K562 (cell line): Measurements from ENCODE around the gene APC2. TPM values are rescaled to one million over a fixed set of nuclear protein-coding genes. Genes with fewer than 3 reads are reported as not detected.

Source experiments
- CC2D1A ChIP-seq: fragments of 450-650 bp; IDR thresholded peaks from 2 replicates; pipeline ENCODE4 v1.6.1; 2017; ENCODE audit warnings: mild to moderate bottlenecking
- FUS ChIP-seq: fragments of 200-400 bp; formaldehyde crosslinking; optimal IDR thresholded peaks from 2 replicates; pipeline ENCODE3; 2017; ENCODE audit warnings: low read depth, low read length
- GABPB1 ChIP-seq: sonication (generic); formaldehyde crosslinking; IDR thresholded peaks from 2 replicates; pipeline ENCODE4 v1.8.0; 2022; ENCODE audit warnings: mild to moderate bottlenecking, missing genetic modification reagents
- GATAD2B ChIP-seq: fragments of 450-650 bp; IDR thresholded peaks from 2 replicates; pipeline ENCODE4 v1.6.1; 2017; ENCODE audit warnings: mild to moderate bottlenecking, borderline replicate concordance
- MTA2 ChIP-seq: fragments of 450-650 bp; IDR thresholded peaks from 2 replicates; pipeline ENCODE4 v1.6.1; 2016; ENCODE audit warnings: low read depth
- MYNN ChIP-seq, 2 experiments: sonication (generic); formaldehyde crosslinking in 1 of 2; IDR thresholded peaks; 2 replicates each; pipeline versions ENCODE4 v1.5.0 to v1.6.1; 2016 to 2020; ENCODE audit warnings: antibody characterized with exemption in 1 of 2, missing genetic modification reagents in 1 of 2
- POLR2AphosphoS5 ChIP-seq: IDR thresholded peaks from 2 replicates; pipeline ENCODE4 v1.6.1; 2011; ENCODE audit warnings: mild to moderate bottlenecking, low read depth, low read length, moderate library complexity; ENCODE audit not compliant: control insufficient read depth, insufficient read depth
- SRSF1 ChIP-seq: fragments of 200-400 bp; formaldehyde crosslinking; IDR thresholded peaks from 2 replicates; pipeline ENCODE4 v1.6.1; 2017; ENCODE audit warnings: mild to moderate bottlenecking, low read depth, low read length, moderate library complexity
- XRCC3 ChIP-seq: fragments of 450-650 bp; IDR thresholded peaks from 2 replicates; pipeline ENCODE4 v1.6.1; 2017; ENCODE audit warnings: mild to moderate bottlenecking, moderate library complexity
- ZNF133 ChIP-seq: fragments of 250-450 bp; sonication (Bioruptor Pico); IDR thresholded peaks from 2 replicates; pipeline ENCODE4 v1.4.0; 2020; ENCODE audit warnings: mild to moderate bottlenecking
- ZNF444 ChIP-seq: fragments of 250-450 bp; sonication (Bioruptor Pico); IDR thresholded peaks from 2 replicates; pipeline ENCODE4 v1.4.0; 2020; ENCODE audit warnings: mild to moderate bottlenecking, moderate library complexity
- ZNF584 ChIP-seq: fragments of 200-800 bp; sonication (Bioruptor generic); IDR thresholded peaks from 2 replicates; pipeline ENCODE4 v1.6.1; 2016; ENCODE audit warnings: low read depth, mild to moderate bottlenecking, missing genetic modification characterization, missing compliant biosample characterization
- polyA plus RNA-seq, 8 experiments: library from polyadenylated mRNA; depleted of rRNA in 4 of 8; stranded (reverse) in 5 of 8; unstranded in 3 of 8; fragments of >200 nt; fragmentation: Nextera tagmentation in 2 of 8; fragmentation: Illumina TruSeq in 1 of 8; extraction: Ambion mirVana in 2 of 8; extraction: Trizol in 1 of 8; gene quantifications; 2 replicates each; pipeline versions ENCODE4 v1.2.1 to v1.2.3, GENCODE V29; 2011 to 2014; ENCODE audit warnings: inconsistent platforms in 1 of 8, missing spikeins in 1 of 8
- total RNA-seq, 7 experiments: library from RNA; depleted of rRNA in 6 of 7; stranded (reverse); fragments of >200 nt in 6 of 7; fragmentation: Illumina TruSeq in 2 of 7; extraction: Trizol in 2 of 7; gene quantifications; 2 replicates each; pipeline versions ENCODE4 v1.2.1 to v1.2.3, GENCODE V29; 2011 to 2021; ENCODE audit warnings: low replicate concordance in 1 of 7
- TF ChIP-seq, protein P1 (sequence below), 3 experiments: fragments of 200-800 bp in 1 of 3; fragments of 250-450 bp in 1 of 3; fragments of 450-650 bp in 1 of 3; sonication (Bioruptor Pico) in 1 of 3; sonication (Bioruptor generic) in 1 of 3; formaldehyde crosslinking in 1 of 3; IDR thresholded peaks; 2 replicates each; pipeline versions ENCODE4 v1.6.1 to v1.8.0; 2016 to 2022; ENCODE audit warnings: mild to moderate bottlenecking in 2 of 3, missing genetic modification characterization in 2 of 3, missing compliant biosample characterization in 1 of 3, moderate library complexity in 1 of 3
- TF ChIP-seq, protein P2 (sequence below): sonication (generic); formaldehyde crosslinking; IDR thresholded peaks from 2 replicates; pipeline ENCODE4 v1.5.0; 2020; ENCODE audit warnings: missing genetic modification reagents
- TF ChIP-seq, protein P3 (sequence below): fragments of 450-650 bp; IDR thresholded peaks from 2 replicates; pipeline ENCODE4 v1.6.1; 2017; ENCODE audit warnings: antibody characterized with exemption, mild to moderate bottlenecking
- TF ChIP-seq, protein P4 (sequence below): sonication (generic); formaldehyde crosslinking; IDR thresholded peaks from 2 replicates; pipeline ENCODE4 v1.8.0; 2022; ENCODE audit warnings: mild to moderate bottlenecking, missing genetic modification reagents, borderline replicate concordance

The APC2 gene
- total and polyA plus RNA-seq, 9 of the 15 experiments (the other 6 are each of a cell fraction or from before 2014, with no cell fraction given), result 0.01 to 0.40 (median 0.05) TPM; not detected in 3

DNA sequence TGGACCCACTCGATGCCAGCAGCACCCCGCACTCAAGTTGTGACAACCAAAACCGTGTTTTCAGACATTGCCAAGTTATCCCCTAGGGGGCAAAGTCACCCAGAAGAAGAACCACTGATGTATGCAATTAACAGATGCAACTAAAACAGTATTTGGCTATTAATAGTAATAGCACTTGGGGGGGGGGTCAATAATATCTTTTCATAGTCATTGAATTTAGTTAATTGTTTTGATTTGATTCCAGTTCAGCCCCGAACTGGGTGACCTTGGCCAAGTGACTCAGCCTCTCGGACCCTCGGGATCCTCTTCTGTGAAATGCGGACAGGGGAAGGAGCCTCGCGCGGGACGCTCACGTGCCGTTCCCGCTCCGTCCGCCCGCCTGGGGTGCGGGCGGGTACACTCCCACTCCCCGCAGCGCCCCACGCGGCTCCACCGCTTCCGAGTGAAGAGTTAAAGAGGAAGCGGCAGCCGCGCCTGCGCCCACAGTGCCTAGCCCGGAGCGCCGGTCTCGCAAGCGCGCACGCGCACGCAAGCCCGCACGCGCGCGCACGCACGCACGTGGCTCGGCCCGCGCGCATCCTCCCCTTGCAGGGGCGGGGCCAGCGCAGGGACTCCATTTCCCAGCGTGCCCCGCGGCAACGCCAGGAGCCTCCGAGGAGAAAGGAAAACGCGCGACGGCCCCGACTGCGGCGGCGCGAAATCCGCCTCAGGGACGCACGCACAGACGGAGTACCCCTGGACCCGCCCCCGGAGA is 43.0 kb upstream of the APC2 start (continued):
- TF ChIP-seq, protein P1, sequence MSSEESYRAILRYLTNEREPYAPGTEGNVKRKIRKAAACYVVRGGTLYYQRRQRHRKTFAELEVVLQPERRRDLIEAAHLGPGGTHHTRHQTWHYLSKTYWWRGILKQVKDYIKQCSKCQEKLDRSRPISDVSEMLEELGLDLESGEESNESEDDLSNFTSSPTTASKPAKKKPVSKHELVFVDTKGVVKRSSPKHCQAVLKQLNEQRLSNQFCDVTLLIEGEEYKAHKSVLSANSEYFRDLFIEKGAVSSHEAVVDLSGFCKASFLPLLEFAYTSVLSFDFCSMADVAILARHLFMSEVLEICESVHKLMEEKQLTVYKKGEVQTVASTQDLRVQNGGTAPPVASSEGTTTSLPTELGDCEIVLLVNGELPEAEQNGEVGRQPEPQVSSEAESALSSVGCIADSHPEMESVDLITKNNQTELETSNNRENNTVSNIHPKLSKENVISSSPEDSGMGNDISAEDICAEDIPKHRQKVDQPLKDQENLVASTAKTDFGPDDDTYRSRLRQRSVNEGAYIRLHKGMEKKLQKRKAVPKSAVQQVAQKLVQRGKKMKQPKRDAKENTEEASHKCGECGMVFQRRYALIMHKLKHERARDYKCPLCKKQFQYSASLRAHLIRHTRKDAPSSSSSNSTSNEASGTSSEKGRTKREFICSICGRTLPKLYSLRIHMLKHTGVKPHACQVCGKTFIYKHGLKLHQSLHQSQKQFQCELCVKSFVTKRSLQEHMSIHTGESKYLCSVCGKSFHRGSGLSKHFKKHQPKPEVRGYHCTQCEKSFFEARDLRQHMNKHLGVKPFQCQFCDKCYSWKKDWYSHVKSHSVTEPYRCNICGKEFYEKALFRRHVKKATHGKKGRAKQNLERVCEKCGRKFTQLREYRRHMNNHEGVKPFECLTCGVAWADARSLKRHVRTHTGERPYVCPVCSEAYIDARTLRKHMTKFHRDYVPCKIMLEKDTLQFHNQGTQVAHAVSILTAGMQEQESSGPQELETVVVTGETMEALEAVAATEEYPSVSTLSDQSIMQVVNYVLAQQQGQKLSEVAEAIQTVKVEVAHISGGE (CRISPR knock-in tag; IDR thresholded peaks at IDR 0.05), result peak in 1 of 3 experiments; percentile 93; a peak in 2 of 6 replicates
- TF ChIP-seq GATAD2B (peak; percentile 88; the same call in 1 of the 2 replicates), MTA2 (no peak), SRSF1 (no peak), ZNF133 (CRISPR knock-in tag) (no peak), ZNF584 (CRISPR knock-in tag) (peak; percentile 94), CC2D1A (no peak), POLR2AphosphoS5 (peak; percentile 11; the same call in 1 of the 2 replicates), ZNF444 (CRISPR knock-in tag) (no peak), MYNN (IDR thresholded peaks at IDR 0.05) (no peak), MYNN (CRISPR knock-in tag; IDR thresholded peaks at IDR 0.05) (no peak), GABPB1 (peak; percentile 66), FUS (peak; percentile 56), XRCC3 (no peak)
- TF ChIP-seq, protein P2, sequence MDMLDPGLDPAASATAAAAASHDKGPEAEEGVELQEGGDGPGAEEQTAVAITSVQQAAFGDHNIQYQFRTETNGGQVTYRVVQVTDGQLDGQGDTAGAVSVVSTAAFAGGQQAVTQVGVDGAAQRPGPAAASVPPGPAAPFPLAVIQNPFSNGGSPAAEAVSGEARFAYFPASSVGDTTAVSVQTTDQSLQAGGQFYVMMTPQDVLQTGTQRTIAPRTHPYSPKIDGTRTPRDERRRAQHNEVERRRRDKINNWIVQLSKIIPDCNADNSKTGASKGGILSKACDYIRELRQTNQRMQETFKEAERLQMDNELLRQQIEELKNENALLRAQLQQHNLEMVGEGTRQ (CRISPR knock-in tag), result peak; percentile 65
- TF ChIP-seq, protein P3, sequence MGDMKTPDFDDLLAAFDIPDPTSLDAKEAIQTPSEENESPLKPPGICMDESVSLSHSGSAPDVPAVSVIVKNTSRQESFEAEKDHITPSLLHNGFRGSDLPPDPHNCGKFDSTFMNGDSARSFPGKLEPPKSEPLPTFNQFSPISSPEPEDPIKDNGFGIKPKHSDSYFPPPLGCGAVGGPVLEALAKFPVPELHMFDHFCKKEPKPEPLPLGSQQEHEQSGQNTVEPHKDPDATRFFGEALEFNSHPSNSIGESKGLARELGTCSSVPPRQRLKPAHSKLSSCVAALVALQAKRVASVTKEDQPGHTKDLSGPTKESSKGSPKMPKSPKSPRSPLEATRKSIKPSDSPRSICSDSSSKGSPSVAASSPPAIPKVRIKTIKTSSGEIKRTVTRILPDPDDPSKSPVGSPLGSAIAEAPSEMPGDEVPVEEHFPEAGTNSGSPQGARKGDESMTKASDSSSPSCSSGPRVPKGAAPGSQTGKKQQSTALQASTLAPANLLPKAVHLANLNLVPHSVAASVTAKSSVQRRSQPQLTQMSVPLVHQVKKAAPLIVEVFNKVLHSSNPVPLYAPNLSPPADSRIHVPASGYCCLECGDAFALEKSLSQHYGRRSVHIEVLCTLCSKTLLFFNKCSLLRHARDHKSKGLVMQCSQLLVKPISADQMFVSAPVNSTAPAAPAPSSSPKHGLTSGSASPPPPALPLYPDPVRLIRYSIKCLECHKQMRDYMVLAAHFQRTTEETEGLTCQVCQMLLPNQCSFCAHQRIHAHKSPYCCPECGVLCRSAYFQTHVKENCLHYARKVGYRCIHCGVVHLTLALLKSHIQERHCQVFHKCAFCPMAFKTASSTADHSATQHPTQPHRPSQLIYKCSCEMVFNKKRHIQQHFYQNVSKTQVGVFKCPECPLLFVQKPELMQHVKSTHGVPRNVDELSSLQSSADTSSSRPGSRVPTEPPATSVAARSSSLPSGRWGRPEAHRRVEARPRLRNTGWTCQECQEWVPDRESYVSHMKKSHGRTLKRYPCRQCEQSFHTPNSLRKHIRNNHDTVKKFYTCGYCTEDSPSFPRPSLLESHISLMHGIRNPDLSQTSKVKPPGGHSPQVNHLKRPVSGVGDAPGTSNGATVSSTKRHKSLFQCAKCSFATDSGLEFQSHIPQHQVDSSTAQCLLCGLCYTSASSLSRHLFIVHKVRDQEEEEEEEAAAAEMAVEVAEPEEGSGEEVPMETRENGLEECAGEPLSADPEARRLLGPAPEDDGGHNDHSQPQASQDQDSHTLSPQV, result peak; percentile 81; the same call in 1 of the 2 replicates
- TF ChIP-seq, protein P4, sequence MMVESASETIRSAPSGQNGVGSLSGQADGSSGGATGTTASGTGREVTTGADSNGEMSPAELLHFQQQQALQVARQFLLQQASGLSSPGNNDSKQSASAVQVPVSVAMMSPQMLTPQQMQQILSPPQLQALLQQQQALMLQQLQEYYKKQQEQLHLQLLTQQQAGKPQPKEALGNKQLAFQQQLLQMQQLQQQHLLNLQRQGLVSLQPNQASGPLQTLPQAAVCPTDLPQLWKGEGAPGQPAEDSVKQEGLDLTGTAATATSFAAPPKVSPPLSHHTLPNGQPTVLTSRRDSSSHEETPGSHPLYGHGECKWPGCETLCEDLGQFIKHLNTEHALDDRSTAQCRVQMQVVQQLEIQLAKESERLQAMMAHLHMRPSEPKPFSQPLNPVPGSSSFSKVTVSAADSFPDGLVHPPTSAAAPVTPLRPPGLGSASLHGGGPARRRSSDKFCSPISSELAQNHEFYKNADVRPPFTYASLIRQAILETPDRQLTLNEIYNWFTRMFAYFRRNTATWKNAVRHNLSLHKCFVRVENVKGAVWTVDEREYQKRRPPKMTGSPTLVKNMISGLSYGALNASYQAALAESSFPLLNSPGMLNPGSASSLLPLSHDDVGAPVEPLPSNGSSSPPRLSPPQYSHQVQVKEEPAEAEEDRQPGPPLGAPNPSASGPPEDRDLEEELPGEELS (CRISPR knock-in tag), result 0 out of 2 replicates have a peak, but pooled peaks have one; percentile 77
